ENCODE data around the gene SLC25A13.

SLC25A13 gene

DNA sequence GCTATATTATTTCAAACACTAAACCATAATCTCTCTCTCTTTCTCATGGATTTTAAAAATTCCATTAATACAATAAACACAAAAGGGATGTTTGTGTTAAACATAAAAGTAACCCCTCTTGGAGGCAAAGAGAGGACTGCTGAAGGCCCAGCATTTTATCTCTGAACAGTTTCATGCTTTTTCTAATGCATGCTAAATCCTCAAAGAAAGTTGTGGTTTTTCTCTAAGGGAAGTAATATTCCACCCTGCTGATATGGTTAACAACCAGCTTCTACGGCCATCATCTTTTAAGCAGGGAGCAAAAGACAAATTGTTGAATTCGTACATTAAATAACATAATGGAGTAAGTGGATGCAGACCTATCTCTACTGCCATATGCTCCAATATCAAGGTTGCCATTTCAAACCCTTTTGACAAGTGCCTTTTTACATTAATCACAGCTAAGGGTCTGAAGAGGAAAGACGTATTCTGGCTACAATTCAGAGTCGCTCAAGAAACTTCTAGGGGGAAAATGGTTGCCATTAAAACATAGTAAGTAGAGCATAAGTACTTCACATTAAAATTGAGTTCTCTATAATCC, 103.1 kb downstream of the SLC25A13 start:
- no peak for TF ChIP-seq POLR2AphosphoS5 (IDR thresholded peaks at IDR 0.05; ENCODE audit: low read depth, low read length)
- TF ChIP-seq, protein P1, sequence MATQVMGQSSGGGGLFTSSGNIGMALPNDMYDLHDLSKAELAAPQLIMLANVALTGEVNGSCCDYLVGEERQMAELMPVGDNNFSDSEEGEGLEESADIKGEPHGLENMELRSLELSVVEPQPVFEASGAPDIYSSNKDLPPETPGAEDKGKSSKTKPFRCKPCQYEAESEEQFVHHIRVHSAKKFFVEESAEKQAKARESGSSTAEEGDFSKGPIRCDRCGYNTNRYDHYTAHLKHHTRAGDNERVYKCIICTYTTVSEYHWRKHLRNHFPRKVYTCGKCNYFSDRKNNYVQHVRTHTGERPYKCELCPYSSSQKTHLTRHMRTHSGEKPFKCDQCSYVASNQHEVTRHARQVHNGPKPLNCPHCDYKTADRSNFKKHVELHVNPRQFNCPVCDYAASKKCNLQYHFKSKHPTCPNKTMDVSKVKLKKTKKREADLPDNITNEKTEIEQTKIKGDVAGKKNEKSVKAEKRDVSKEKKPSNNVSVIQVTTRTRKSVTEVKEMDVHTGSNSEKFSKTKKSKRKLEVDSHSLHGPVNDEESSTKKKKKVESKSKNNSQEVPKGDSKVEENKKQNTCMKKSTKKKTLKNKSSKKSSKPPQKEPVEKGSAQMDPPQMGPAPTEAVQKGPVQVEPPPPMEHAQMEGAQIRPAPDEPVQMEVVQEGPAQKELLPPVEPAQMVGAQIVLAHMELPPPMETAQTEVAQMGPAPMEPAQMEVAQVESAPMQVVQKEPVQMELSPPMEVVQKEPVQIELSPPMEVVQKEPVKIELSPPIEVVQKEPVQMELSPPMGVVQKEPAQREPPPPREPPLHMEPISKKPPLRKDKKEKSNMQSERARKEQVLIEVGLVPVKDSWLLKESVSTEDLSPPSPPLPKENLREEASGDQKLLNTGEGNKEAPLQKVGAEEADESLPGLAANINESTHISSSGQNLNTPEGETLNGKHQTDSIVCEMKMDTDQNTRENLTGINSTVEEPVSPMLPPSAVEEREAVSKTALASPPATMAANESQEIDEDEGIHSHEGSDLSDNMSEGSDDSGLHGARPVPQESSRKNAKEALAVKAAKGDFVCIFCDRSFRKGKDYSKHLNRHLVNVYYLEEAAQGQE (IDR thresholded peaks at IDR 0.05; ENCODE audit: insufficient read depth in 1 of 2, low read depth in 2 of 2, low read length in 2 of 2), result no peak
- TF ChIP-seq SIN3A (IDR thresholded peaks at IDR 0.05; ENCODE audit: borderline replicate concordance, insufficient read depth, low read length), result no peak
- TF ChIP-seq FOXP2 (optimal IDR thresholded peaks at IDR 0.05; ENCODE audit: borderline replicate concordance, extremely low read depth, extremely low read length, insufficient read depth), result no peak
- TF ChIP-seq TAF1 (IDR thresholded peaks at IDR 0.05; ENCODE audit: borderline replicate concordance, insufficient read depth, low read length), result no peak

DNA sequence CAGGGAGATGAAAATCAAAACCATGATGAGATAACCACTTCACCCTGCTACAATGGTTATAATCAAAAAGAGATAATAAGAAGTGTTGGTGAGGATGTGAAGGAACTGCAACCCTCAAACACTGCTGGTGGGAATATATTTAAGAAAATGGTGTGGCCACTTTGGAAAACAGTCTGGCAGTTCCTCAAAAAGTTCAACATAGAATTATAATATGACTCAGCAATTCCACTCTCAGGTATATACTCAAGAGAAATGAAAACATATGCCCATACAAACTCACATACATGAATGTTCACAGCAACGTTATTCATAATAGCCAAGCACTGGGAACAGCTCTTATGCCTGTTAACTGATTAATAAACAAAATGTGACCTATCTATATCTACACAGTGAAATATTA, 104.8 kb downstream of the SLC25A13 start:
- TF ChIP-seq, protein P1 (IDR thresholded peaks at IDR 0.05; ENCODE audit: insufficient read depth in 1 of 2, low read depth in 2 of 2, low read length in 2 of 2), result no peak
- TF ChIP-seq FOXP2 (optimal IDR thresholded peaks at IDR 0.05; ENCODE audit: borderline replicate concordance, extremely low read depth, extremely low read length, insufficient read depth), result no peak

DNA sequence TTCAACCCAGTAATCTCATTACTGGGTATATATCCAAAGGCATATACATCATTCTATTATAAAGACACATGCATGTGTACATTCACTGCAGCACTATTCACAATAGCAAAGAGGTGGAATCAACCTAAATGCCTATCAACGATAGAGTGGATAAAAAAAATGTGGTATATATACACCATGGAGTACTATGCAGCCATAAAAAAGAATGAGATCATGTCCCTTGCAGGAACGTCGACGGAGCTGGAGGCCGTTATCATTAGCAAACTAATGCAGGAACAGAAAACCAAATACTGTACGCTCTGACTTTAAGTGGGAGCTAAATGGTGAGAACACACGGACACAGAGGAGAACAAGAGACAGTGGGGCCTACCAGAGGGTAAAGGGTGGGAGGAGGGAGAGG, 105.5 kb downstream of the SLC25A13 start:
- no peak for TF ChIP-seq SIN3A (IDR thresholded peaks at IDR 0.05; ENCODE audit: borderline replicate concordance, insufficient read depth, low read length)
- TF ChIP-seq TAF1 (IDR thresholded peaks at IDR 0.05; ENCODE audit: borderline replicate concordance, insufficient read depth, low read length), result no peak
- TF ChIP-seq FOXP2 (optimal IDR thresholded peaks at IDR 0.05; ENCODE audit: borderline replicate concordance, extremely low read depth, extremely low read length, insufficient read depth), result no peak
- no peak for TF ChIP-seq POLR2AphosphoS5 (IDR thresholded peaks at IDR 0.05; ENCODE audit: low read depth, low read length)
- TF ChIP-seq, protein P1 (IDR thresholded peaks at IDR 0.05; ENCODE audit: insufficient read depth in 1 of 2, low read depth in 2 of 2, low read length in 2 of 2), result no peak

DNA sequence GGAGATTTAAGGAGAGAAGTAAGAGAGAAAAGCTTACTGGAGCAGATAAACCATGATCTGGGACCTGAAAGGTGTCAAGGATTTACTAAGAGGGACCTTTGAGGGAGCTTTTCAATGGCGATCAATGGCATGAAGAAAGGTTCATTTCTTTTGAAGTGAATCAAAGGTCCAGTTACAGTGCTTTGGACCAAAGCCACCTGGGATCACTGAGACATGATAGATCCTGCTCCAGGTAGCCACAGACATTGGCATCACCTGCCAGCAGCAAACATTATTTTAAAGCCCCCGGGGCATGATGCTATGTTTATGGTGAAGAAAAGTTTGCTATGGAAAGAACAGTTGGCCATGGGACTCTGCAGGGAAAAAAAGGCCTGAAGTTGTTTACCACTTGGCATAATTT, 109.4 kb downstream of the SLC25A13 start:
- no peak for TF ChIP-seq FOXP2 (optimal IDR thresholded peaks at IDR 0.05; ENCODE audit: borderline replicate concordance, extremely low read depth, extremely low read length, insufficient read depth)
- no peak for TF ChIP-seq POLR2AphosphoS5 (IDR thresholded peaks at IDR 0.05; ENCODE audit: low read depth, low read length)

DNA sequence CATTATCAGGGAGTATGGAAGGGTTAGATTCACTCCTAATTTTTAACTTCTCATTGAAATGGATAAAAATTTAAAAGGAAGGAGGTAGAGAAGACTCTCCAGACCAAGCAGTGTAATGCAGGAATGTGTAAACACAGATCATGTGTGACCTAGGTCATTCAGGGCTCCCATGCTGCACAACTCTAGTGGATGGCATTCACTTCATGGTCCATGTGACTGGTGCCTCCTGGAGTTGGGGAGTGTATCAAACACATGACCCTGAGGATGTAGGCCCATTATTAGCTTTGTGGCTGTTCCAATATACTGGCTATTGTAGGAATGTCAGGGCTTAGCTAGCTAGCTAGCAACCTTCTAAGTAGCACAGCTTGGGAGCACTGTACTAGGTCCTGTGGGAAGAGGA, 109.9 kb downstream of the SLC25A13 start:
- TF ChIP-seq POLR2AphosphoS5 (IDR thresholded peaks at IDR 0.05; ENCODE audit: low read depth, low read length) (no peak), TAF1 (IDR thresholded peaks at IDR 0.05; ENCODE audit: borderline replicate concordance, insufficient read depth, low read length) (no peak), FOXP2 (optimal IDR thresholded peaks at IDR 0.05; ENCODE audit: borderline replicate concordance, extremely low read depth, extremely low read length, insufficient read depth) (no peak), SIN3A (IDR thresholded peaks at IDR 0.05; ENCODE audit: borderline replicate concordance, insufficient read depth, low read length) (no peak)
- TF ChIP-seq, protein P1 (IDR thresholded peaks at IDR 0.05; ENCODE audit: insufficient read depth in 1 of 2, low read depth in 2 of 2, low read length in 2 of 2), result no peak

Measured in PFSK-1 (cell line).